ENCODE measurements around the gene PLG. TPM values are rescaled to one million over a fixed set of nuclear protein-coding genes. Genes with fewer than 3 reads are reported as not detected.
"Not testable (repeated sequence)": the region's sequence is repeated elsewhere in the genome, so short reads cannot be mapped to it uniquely, and the experiment has no call there.

Gene PLG
- polyA plus RNA-seq, 10 donors, result 1.7 to 5.3 (median 2.6) TPM

- DNase-seq, result not testable (repeated sequence)
These were observed 2.6 kb downstream of the PLG start for GRCh38 chr6:160704688-160705087.

DNA sequence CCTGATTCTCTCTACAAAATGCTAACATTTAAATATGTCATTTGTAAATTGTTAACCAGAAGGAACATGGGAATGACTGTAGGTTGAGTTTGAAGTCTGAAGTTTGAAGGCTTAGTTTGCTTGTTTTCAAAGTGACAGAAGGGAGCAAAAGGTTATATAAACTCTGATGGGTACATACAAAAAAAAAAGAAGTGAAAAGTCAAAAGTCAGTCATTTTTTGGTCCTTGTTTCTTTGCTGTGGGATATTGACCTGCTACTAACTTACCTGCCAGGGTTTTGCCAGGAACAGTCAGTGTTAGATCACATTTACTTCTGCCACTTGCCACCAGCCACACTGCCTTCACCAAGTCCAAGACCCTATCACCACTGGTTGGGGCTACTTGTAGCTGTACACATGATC lies 6.9 kb downstream of the PLG start:
- not testable (repeated sequence) for DNase-seq

- peak in 2 of 3 donors; percentile 22 to 23 for DNase-seq
These were observed 12.8 kb downstream of the PLG start for GRCh38 chr6:160714731-160715316.

DNA sequence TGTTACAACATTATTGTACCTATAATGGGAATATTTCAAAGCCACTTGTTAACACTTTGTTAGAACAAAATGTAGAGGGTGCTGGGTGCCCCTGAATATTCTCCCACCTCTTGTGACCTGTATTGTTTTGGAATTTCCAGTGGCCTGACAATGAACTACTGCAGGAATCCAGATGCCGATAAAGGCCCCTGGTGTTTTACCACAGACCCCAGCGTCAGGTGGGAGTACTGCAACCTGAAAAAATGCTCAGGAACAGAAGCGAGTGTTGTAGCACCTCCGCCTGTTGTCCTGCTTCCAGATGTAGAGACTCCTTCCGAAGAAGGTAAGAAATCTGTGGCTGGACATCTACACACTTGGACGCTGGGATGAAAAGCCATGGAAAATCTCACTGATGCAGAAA lies 28.9 kb downstream of the PLG start:
- no peak for DNase-seq

DNA sequence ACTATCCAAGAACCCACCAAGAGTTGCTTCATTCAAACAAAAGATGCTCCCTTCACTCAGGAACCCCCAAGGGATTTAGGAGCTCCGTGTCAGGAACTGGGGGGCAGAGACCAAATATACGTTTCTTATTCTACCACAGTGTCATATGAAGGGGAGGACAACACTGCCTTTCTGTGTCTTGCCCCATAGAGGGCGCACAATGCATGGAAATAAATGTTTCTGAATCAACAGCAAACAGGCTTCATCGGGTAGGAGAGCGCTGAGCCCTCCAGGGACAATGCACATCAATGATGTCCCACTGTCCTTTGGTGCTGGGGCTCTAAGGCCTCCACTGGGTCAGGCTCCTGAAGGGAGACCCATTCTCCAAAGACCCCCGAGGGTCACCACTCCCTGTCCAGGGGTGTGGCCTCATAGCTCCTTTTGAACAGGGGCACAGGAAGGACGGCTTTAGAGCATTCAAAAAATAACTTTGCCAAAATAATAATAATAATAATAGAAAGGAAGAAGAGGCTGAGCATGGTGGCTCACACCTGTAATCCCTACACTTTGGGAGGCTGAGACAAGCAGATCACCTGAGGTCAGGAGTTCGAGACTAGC lies 31.1 kb downstream of the PLG start:
- DNase-seq, result peak; percentile 13 to 53 (median 19)

GRCh38 chr6:160734627-160735026 lies 32.6 kb downstream of the PLG start:
- no peak for DNase-seq

DNA sequence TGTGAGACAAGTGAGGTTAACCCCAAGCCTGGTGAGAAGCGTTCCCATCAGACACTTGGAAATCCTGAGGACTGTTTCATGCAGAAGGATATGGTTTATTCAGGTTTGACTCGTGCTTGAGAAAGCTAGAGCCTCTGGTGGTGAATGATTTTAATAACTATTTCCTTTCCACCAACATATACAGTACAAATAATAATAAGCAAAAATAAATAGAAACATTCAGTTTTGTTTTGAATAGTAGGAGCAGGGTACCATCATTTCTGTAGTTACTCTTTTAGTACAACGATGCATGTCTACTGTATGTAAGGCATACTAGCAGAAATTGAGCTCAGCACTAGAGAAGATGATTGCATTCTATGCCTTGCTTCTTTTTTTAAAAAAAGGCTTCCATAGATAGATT lies 33.5 kb downstream of the PLG start:
- no peak for DNase-seq

GRCh38 chr6:160737934-160738333 lies 35.9 kb downstream of the PLG start:
- no peak for DNase-seq

GRCh38 chr6:160739955-160740354 lies 37.9 kb downstream of the PLG start:
- DNase-seq, result no peak

DNA sequence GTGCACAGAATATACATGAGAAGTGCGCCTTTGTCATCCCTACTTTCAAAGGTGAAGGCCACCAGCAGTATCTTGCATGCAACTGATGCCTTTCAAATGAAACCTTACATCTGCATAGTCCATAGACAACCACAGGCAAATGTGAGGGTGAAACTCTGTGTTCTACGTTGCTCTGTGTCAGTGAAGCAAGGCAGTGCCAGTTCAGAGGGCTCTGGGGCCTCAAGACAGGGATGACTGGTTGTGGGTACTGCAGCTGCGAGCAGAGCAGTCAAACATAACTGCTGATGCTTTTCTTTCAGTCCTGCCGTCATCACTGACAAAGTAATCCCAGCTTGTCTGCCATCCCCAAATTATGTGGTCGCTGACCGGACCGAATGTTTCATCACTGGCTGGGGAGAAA lies 39.0 kb downstream of the PLG start:
- not testable (repeated sequence) for DNase-seq

GRCh38 chr6:160742090-160742489 lies 40.0 kb downstream of the PLG start:
- DNase-seq, result no peak

GRCh38 chr6:160750276-160750689 lies 48.2 kb downstream of the PLG start:
- no peak for DNase-seq

DNA sequence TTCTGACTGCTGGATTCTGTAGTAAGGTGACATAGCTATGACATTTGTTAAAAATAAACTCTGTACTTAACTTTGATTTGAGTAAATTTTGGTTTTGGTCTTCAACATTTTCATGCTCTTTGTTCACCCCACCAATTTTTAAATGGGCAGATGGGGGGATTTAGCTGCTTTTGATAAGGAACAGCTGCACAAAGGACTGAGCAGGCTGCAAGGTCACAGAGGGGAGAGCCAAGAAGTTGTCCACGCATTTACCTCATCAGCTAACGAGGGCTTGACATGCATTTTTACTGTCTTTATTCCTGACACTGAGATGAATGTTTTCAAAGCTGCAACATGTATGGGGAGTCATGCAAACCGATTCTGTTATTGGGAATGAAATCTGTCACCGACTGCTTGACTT lies 51.2 kb downstream of the PLG start:
- not testable (repeated sequence) for DNase-seq

DNA sequence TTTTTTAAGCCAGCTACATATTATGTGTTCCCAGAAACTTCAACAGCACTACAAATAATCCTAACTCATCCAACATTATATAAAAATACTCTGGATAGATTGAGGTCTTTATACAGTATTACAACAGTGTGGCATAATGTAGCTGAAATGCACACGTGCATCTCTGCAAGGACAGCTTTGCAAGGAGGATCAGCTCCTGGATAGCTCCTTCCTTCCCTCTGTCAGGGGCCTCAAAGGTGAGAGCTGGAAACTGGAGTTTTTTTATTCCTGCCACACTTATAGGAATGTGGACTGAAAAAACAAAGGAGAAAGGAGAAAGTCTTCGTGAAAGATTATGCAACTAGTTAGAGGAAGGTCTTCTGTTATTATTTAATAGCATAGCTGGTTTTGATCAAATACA lies 53.1 kb downstream of the PLG start:
- no peak for DNase-seq

GRCh38 chr6:160756021-160756420 lies 54.0 kb downstream of the PLG start:
- DNase-seq, result no peak

GRCh38 chr6:160756871-160757270 lies 54.8 kb downstream of the PLG start:
- DNase-seq, result no peak

- no peak for DNase-seq
These were observed 62.8 kb downstream of the PLG start for GRCh38 chr6:160764847-160765246.

- DNase-seq, result no peak
These were observed 63.4 kb downstream of the PLG start for GRCh38 chr6:160765412-160765811.

- DNase-seq, result no peak
These were observed 64.6 kb downstream of the PLG start for GRCh38 chr6:160766657-160766988.

DNA sequence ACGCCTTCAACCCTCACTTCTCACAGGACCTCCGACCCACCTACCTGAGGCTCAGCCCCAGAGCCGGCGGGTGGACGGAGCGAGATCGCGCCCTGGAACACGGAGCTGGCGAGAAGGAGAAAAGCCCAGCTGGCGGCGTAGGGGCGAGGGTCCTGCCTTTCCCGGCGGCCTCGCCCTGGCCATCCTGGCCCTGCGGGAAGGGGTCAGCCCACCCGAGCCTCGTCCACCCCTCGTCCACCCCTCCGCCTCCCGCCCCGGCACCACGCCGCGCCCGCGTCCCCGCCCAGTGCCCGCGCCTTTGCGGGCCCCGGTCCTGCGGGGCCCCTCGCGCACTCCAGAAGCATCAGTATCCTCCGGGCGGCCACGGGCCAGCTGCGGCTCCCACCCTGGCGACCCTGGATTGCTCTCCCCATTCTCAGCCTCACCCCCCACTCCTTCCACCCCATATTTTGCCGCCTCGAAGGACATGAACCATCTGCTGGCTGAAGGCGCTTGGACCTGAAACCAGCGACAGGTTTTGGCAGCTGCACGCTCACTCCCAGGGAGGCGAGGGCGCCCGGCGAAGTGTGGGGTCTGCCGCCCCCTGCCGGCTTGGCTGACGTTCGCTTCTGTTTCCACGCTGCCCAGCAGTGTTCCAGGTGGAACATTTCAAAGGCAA lies 65.1 kb downstream of the PLG start:
- peak; percentile 44 to 80 (median 54) for DNase-seq

GRCh38 chr6:160767647-160768019 lies 65.6 kb downstream of the PLG start:
- DNase-seq, result no peak

DNA sequence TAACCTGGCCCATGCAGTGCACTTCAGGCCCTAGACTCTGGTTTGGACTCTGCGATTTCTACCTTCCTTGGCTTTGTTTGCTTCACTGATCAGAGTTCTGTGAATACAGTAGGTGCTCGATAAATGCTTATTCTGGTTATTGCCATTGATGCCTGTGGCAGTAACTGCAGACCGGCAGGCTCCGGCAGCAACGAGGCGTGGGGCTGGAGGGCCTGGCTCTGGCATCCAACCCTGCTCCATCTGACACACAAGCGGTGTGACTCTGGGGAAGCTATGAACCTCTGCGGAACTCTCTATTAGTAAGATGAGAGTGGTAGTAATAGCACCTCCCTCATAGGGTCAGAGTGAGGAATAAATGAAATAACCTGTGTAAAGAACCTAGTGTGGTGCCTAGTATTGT lies 66.1 kb downstream of the PLG start:
- DNase-seq, result no peak

- no peak for DNase-seq
These were observed 72.4 kb downstream of the PLG start for GRCh38 chr6:160774399-160774798.

All from muscle of back (tissue), 11 donors.